Neural crest cell (in vitro differentiated cells): Measurements from ENCODE around the gene IGLL1. TPM values are rescaled to one million over a fixed set of nuclear protein-coding genes. Genes with fewer than 3 reads are reported as not detected.
"Not testable (repeated sequence)": the region's sequence is repeated elsewhere in the genome, so short reads cannot be mapped to it uniquely, and the experiment has no call there.

Source experiments
- DNase-seq: peaks from one replicate; pipeline ENCODE4 v3.0.0; 2021; ENCODE audit warnings: low read depth, mixed read lengths, low spot score
- H3K27ac Mint-ChIP-seq: one replicate; pipeline ENCODE4 v1.8.0; 2021; ENCODE audit warnings: mild to moderate bottlenecking, mixed read lengths; ENCODE audit not compliant: unreplicated experiment
- H3K27me3 Mint-ChIP-seq: 2 replicates; pipeline ENCODE4 v1.8.0; 2021; ENCODE audit warnings: low read depth, mild to moderate bottlenecking, mixed read lengths
- H3K36me3 Mint-ChIP-seq: 2 replicates; pipeline ENCODE4 v1.8.0; 2021; ENCODE audit warnings: low read depth, mild to moderate bottlenecking, mixed read lengths
- H3K4me1 Mint-ChIP-seq: 2 replicates; pipeline ENCODE4 v1.8.0; 2021; ENCODE audit warnings: mixed read lengths
- H3K4me3 Mint-ChIP-seq: one replicate; pipeline ENCODE4 v1.8.0; 2021; ENCODE audit warnings: mild to moderate bottlenecking, mixed read lengths
- H3K9me3 Mint-ChIP-seq: 2 replicates; pipeline ENCODE4 v1.8.0; 2021; ENCODE audit warnings: mixed read lengths
- CTCF ChIP-seq: fragments of 200-600 bp; sonication (generic); conservative IDR thresholded peaks from 2 replicates; pipeline ENCODE4 v1.5.0; 2021; ENCODE audit warnings: antibody characterized with exemption, mild to moderate bottlenecking
- total RNA-seq: library from RNA; stranded (reverse); gene quantifications from 2 replicates; pipeline ENCODE4 v1.2.1, GENCODE V29; 2021

The IGLL1 gene
- total RNA-seq, 1 donor from 2014 or later: not detected

DNA sequence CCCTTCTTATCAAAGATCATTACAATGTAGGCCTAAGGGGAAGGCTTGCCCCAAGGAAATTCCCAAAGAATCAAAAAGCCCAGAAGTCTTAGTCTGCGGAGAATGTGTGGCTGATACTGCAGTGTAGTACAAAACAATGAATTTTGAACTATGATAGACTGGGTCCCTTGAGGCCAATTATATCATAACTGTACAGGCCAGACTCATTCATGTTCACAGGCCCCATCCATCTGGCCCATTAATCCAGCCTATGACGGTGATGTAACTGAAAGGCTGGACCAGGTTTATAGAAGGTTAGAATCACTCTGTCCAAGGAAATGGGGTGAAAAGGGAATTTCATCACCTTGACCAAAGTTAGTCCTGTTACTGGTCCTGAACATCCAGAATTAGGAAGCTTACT lies 35.2 kb downstream of the IGLL1 start:
- TF ChIP-seq CTCF: no peak
- H3K4me1 Mint-ChIP-seq: no peaks in the 10 kb centered on the region
- no peaks in the 10 kb centered on the region for H3K9me3 Mint-ChIP-seq
- H3K4me3 Mint-ChIP-seq: no peak overlapping the region
- H3K27ac Mint-ChIP-seq: no peak overlapping the region
- no peak for DNase-seq
- no peaks in the 10 kb centered on the region for H3K36me3 Mint-ChIP-seq
- H3K27me3 Mint-ChIP-seq: no peaks in the 10 kb centered on the region

- not testable (repeated sequence) for H3K9me3 Mint-ChIP-seq, DNase-seq, H3K4me3 Mint-ChIP-seq, H3K36me3 Mint-ChIP-seq, H3K27ac Mint-ChIP-seq, H3K27me3 Mint-ChIP-seq
- H3K4me1 Mint-ChIP-seq: peaks cover 11% of the 10 kb centered on the region
Measured at GRCh38 chr22:23543506-23544000, 36.5 kb downstream of the IGLL1 start.

DNA sequence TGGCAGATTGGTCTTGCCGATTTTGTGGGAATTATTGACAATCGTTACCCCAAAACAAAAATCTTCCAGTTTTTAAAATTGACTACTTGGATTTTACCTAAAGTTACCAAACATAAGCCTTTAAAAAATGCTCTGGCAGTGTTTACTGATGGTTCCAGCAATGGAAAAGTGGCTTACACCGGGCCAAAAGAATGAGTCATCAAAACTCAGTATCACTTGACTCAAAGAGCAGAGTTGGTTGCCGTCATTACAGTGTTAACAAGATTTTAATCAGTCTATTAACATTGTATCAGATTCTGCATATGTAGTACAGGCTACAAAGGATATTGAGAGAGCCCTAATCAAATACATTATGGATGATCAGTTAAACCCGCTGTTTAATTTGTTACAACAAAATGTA lies 37.2 kb downstream of the IGLL1 start:
- DNase-seq: no peak
- H3K4me3 Mint-ChIP-seq: no peak overlapping the region
- H3K27ac Mint-ChIP-seq: no peak overlapping the region
- no peaks in the 10 kb centered on the region for H3K9me3 Mint-ChIP-seq
- no peaks in the 10 kb centered on the region for H3K27me3 Mint-ChIP-seq
- no peaks in the 10 kb centered on the region for H3K36me3 Mint-ChIP-seq
- TF ChIP-seq CTCF: no peak
- H3K4me1 Mint-ChIP-seq: peaks cover 16% of the 10 kb centered on the region

DNA sequence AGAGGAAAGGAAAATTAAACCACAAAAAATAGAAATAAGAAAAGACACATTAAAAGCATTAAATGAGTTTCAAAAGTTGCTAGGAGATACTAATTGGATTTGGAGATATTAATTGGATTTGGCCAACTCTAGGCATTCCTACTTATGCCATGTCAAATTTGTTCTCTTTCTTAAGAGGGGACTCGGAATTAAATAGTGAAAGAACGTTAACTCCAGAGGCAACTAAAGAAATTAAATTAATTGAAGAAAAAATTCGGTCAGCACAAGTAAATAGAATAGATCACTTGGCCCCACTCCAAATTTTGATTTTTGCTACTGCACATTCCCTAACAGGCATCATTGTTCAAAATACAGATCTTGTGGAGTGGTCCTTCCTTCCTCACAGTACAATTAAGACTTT lies 37.7 kb downstream of the IGLL1 start:
- H3K4me1 Mint-ChIP-seq: peaks cover 21% of the 10 kb centered on the region
- H3K4me3 Mint-ChIP-seq, DNase-seq, H3K27ac Mint-ChIP-seq, H3K36me3 Mint-ChIP-seq, H3K9me3 Mint-ChIP-seq, H3K27me3 Mint-ChIP-seq: not testable (repeated sequence)

- not testable (repeated sequence) for H3K27ac Mint-ChIP-seq, H3K9me3 Mint-ChIP-seq, DNase-seq, H3K27me3 Mint-ChIP-seq, H3K4me3 Mint-ChIP-seq, H3K36me3 Mint-ChIP-seq
- H3K4me1 Mint-ChIP-seq: peaks cover 26% of the 10 kb centered on the region
- peak; percentile 78 for TF ChIP-seq CTCF
Measured at GRCh38 chr22:23541849-23542281, 38.2 kb downstream of the IGLL1 start.

DNA sequence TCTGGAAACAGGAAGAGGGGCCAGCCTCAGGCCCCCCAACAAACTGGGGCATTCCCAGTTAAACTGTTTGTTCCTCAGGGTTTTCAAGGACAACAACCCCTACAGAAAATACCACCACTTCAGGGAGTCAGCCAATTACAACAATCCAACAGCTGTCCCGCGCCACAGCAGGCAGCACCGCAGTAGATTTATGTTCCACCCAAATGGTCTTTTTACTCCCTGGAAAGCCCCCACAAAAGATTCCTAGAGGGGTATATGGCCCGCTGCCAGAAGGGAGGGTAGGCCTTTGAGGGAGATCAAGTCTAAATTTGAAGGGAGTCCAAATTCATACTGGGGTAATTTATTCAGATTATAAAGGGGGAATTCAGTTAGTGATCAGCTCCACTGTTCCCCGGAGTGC lies 39.3 kb downstream of the IGLL1 start:
- not testable (repeated sequence) for H3K9me3 Mint-ChIP-seq, DNase-seq, H3K4me3 Mint-ChIP-seq, H3K36me3 Mint-ChIP-seq, H3K27ac Mint-ChIP-seq, H3K27me3 Mint-ChIP-seq
- H3K4me1 Mint-ChIP-seq: peaks cover 35% of the 10 kb centered on the region

DNA sequence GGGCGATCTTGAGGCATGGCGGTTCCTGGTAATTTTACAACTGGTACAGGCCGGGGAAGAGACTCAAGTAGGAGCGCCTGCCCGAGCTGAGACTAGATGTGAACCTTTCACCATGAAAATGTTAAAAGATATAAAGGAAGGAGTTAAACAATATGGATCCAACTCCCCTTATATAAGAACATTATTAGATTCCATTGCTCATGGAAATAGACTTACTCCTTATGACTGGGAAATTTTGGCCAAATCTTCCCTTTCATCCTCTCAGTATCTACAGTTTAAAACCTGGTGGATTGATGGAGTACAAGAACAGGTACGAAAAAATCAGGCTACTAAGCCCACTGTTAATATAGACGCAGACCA lies 40.3 kb downstream of the IGLL1 start:
- not testable (repeated sequence) for H3K27me3 Mint-ChIP-seq, H3K36me3 Mint-ChIP-seq, H3K4me3 Mint-ChIP-seq, H3K27ac Mint-ChIP-seq, H3K9me3 Mint-ChIP-seq, DNase-seq
- H3K4me1 Mint-ChIP-seq: peaks cover 39% of the 10 kb centered on the region
